Tibial nerve (tissue), 3 donors: ENCODE measurements around the gene KIAA0753.

Experiments used
- CTCF ChIP-seq, 5 experiments: fragments of 200-600 bp in 3 of 5; fragments of 450-650 bp in 2 of 5; sonication (generic) in 3 of 5; IDR thresholded peaks; one replicate each; pipeline ENCODE4 v1.5.1; 2016 to 2019; ENCODE audit warnings: antibody characterized with exemption in 5 of 5, mild to moderate bottlenecking in 3 of 5, moderate library complexity in 2 of 5
- POLR2A ChIP-seq, 2 donors: fragments of 450-650 bp; IDR thresholded peaks; one replicate each; pipeline ENCODE4 v1.6.1; 2017; ENCODE audit warnings: antibody characterized with exemption in 2 of 2, mild to moderate bottlenecking in 2 of 2, moderate library complexity in 2 of 2

- TF ChIP-seq POLR2A (IDR thresholded peaks at IDR 0.05) (no peak), CTCF (IDR thresholded peaks at IDR 0.05) (no peak)
Measured at GRCh38 chr17:6599364-6599763, 41.1 kb downstream of the KIAA0753 start.
